Sigmoid colon (tissue), 4 donors: ENCODE data around the gene PCDH12.

ENCODE experiments used
- EP300 ChIP-seq, 4 donors: sonication (generic); formaldehyde crosslinking; IDR thresholded peaks; one replicate each; pipeline ENCODE4 v1.6.1; 2017; ENCODE audit warnings: antibody characterized with exemption in 4 of 4
- POLR2A ChIP-seq, 2 donors: fragments of 450-650 bp; IDR thresholded peaks; one replicate each; pipeline ENCODE4 v1.6.1; 2016; ENCODE audit warnings: antibody characterized with exemption in 2 of 2, mild to moderate bottlenecking in 2 of 2, moderate library complexity in 2 of 2
- POLR2AphosphoS5 ChIP-seq, 4 donors: sonication (generic); formaldehyde crosslinking; IDR thresholded peaks; one replicate each; pipeline ENCODE4 v1.6.1; 2017; ENCODE audit warnings: antibody characterized with exemption in 4 of 4
- TF ChIP-seq, protein P1 (sequence below), 4 experiments: fragments of 450-650 bp in 3 of 4; fragments of 200-600 bp in 1 of 4; IDR thresholded peaks; one replicate each; pipeline ENCODE4 v1.5.1; 2016 to 2019; ENCODE audit warnings: antibody characterized with exemption in 4 of 4, mild to moderate bottlenecking in 3 of 4, moderate library complexity in 2 of 4

DNA sequence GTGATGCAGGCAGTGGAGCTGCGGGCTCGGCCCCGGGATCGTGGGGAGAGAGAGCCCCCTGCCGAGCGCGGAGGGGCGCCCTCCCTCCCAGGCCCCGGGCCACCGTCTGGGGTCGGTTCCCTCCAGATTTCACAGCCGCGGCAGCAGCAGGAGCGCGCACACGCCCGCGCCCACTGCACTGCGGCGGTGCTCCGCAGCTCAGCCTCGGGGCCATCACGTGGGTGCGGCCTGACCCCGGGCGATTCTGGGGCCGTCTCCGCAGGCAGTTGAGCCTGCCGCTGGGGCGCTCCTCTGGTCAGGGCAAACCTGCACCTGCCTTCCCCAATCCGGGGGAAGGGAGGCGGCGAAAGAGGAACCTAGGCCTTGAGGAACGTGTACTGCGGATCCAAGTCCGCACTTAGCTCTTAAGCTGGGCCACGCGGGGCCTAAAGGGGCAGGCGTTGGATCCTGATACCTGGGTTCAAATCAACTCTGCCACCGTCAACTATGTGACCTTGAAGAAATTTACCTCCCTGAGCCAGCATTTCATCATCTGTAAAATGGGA, 43.7 kb downstream of the PCDH12 start:
- TF ChIP-seq POLR2AphosphoS5 (IDR thresholded peaks at IDR 0.05) (no peak), POLR2A (IDR thresholded peaks at IDR 0.05) (no peak), EP300 (IDR thresholded peaks at IDR 0.05) (no peak)
- TF ChIP-seq, protein P1, sequence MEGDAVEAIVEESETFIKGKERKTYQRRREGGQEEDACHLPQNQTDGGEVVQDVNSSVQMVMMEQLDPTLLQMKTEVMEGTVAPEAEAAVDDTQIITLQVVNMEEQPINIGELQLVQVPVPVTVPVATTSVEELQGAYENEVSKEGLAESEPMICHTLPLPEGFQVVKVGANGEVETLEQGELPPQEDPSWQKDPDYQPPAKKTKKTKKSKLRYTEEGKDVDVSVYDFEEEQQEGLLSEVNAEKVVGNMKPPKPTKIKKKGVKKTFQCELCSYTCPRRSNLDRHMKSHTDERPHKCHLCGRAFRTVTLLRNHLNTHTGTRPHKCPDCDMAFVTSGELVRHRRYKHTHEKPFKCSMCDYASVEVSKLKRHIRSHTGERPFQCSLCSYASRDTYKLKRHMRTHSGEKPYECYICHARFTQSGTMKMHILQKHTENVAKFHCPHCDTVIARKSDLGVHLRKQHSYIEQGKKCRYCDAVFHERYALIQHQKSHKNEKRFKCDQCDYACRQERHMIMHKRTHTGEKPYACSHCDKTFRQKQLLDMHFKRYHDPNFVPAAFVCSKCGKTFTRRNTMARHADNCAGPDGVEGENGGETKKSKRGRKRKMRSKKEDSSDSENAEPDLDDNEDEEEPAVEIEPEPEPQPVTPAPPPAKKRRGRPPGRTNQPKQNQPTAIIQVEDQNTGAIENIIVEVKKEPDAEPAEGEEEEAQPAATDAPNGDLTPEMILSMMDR (IDR thresholded peaks at IDR 0.05), result peak in 2 of 4 experiments; percentile 12 to 22
